ENCODE measurements around the gene MMP17. TPM values are rescaled to one million over a fixed set of nuclear protein-coding genes. Genes with fewer than 3 reads are reported as not detected.

MMP17 gene
- 3.2 and 4.8 TPM in 2 replicates for total RNA-seq

GRCh38 chr12:131827961-131828534, at the start of gene MMP17:
TSS of gene MMP17 (plus strand) at chr12:131828393. CDS start at chr12:131828495, 102 bp downstream.

GRCh38 chr12:131894313-131894860, 66.2 kb downstream of the MMP17 start, which contains the start of gene ULK1:
TSS of gene ULK1 (plus strand) at chr12:131894622. CDS start at chr12:131895002, 380 bp downstream.

Small RNAs within 50 kb of the gene (small RNA-seq; reads per million reads assigned to genes)
- gene RNA5SP378 (not detected), gene RNU6-1017P (not detected)

Other genes starting within 250 kb of the MMP17 start
- gene SFSWAP, start 117.3 kb upstream of the MMP17 start, total RNA-seq, result 32.4 and 35.6 TPM in 2 replicates
- gene ULK1, start 66.2 kb downstream of the MMP17 start, total RNA-seq, result 6.9 and 8.8 TPM in 2 replicates
- 19.5 and 20.2 TPM in 2 replicates for gene PUS1, start 100.9 kb downstream of the MMP17 start, total RNA-seq
- gene EP400, start 121.5 kb downstream of the MMP17 start, total RNA-seq, result 28.1 and 28.3 TPM in 2 replicates